HepG2 (cell line): ENCODE results near the gene MAP2K1. TPM values are rescaled to one million over a fixed set of nuclear protein-coding genes. Genes with fewer than 3 reads are reported as not detected.
A peak's percentile ranks its signal among the peaks of the same experiment; 100 is the strongest.

Experiments used
- ATAD3A ChIP-seq: sonication (generic); formaldehyde crosslinking; IDR thresholded peaks from 2 replicates; pipeline ENCODE4 v1.4.0; 2020; ENCODE audit warnings: missing genetic modification reagents
- CEBPB ChIP-seq: IDR thresholded peaks from 2 replicates; pipeline ENCODE4 v1.6.1; 2011; ENCODE audit warnings: low read depth, low read length, improper control_type of control experiment, borderline replicate concordance
- CEBPG ChIP-seq: IDR thresholded peaks from 2 replicates; pipeline ENCODE4 v1.6.1; 2016
- FOSL2 ChIP-seq: sonication (generic); formaldehyde crosslinking; IDR thresholded peaks from 2 replicates; pipeline ENCODE4 v1.4.0; 2020; ENCODE audit warnings: missing genetic modification reagents
- MED13 ChIP-seq: sonication (generic); formaldehyde crosslinking; IDR thresholded peaks from 2 replicates; pipeline ENCODE4 v1.5.0; 2020; ENCODE audit warnings: missing genetic modification reagents
- MNT ChIP-seq: fragments of 450-650 bp; IDR thresholded peaks from 2 replicates; pipeline ENCODE4 v1.6.1; 2016
- RARA ChIP-seq: IDR thresholded peaks from 2 replicates; pipeline ENCODE4 v1.6.1; 2016; ENCODE audit warnings: missing genetic modification reagents, missing compliant biosample characterization
- SAP130 ChIP-seq: IDR thresholded peaks from 2 replicates; pipeline ENCODE4 v1.6.1; 2016; ENCODE audit warnings: low read depth
- SRSF9 ChIP-seq: fragments of 200-400 bp; formaldehyde crosslinking; IDR thresholded peaks from 2 replicates; pipeline ENCODE4 v1.6.1; 2018; ENCODE audit warnings: borderline replicate concordance, mild to moderate bottlenecking, low read depth, low read length; ENCODE audit not compliant: insufficient read depth, poor library complexity, severe bottlenecking
- ZBTB14 ChIP-seq: sonication (generic); formaldehyde crosslinking; IDR thresholded peaks from 2 replicates; pipeline ENCODE4 v1.4.0; 2020; ENCODE audit warnings: missing genetic modification reagents
- ZBTB40 ChIP-seq, 2 experiments: fragments of 450-650 bp in 1 of 2; sonication (generic) in 1 of 2; formaldehyde crosslinking in 1 of 2; IDR thresholded peaks; 2 replicates each; pipeline versions ENCODE4 v1.6.1 to v1.8.0; 2016 to 2022; ENCODE audit warnings: antibody characterized with exemption in 1 of 2, mild to moderate bottlenecking in 1 of 2, missing genetic modification reagents in 1 of 2
- ZNF24 ChIP-seq: fragments of 450-650 bp; IDR thresholded peaks from 2 replicates; pipeline ENCODE4 v1.6.1; 2017; ENCODE audit warnings: antibody characterized with exemption, mild to moderate bottlenecking
- ZNF609 ChIP-seq: sonication (generic); formaldehyde crosslinking; IDR thresholded peaks from 2 replicates; pipeline ENCODE4 v1.4.0; 2020; ENCODE audit warnings: mild to moderate bottlenecking, missing genetic modification reagents, borderline replicate concordance
- ZNF792 ChIP-seq: IDR thresholded peaks from 2 replicates; pipeline ENCODE4 v1.6.1; 2016
- polyA plus RNA-seq, 8 experiments: library from polyadenylated mRNA; depleted of rRNA in 3 of 8; stranded (reverse) in 7 of 8; unstranded in 1 of 8; fragments of >200 nt; fragmentation: Illumina TruSeq in 4 of 8; extraction: Trizol in 4 of 8; gene quantifications; 2 replicates each; pipeline versions ENCODE4 v1.2.1 to v1.2.3, GENCODE V29; 2011 to 2016; ENCODE audit warnings: low read depth in 4 of 8, missing spikeins in 1 of 8, mixed read lengths in 1 of 8; ENCODE audit not compliant: insufficient read depth in 1 of 8
- total RNA-seq, 5 experiments: library from RNA; depleted of rRNA; stranded (reverse); fragments of >200 nt; fragmentation: Illumina TruSeq; extraction: Trizol; gene quantifications; 2 replicates each; pipeline ENCODE4 v1.2.3, GENCODE V29; 2016; ENCODE audit warnings: low read depth in 1 of 5

Gene MAP2K1
- total and polyA plus RNA-seq, 2 of the 13 experiments (the other 11 are each of a cell fraction or from before 2014, with no cell fraction given): 24.1 to 49.2 TPM

- no peak for TF ChIP-seq ZNF609 (CRISPR knock-in tag)
- TF ChIP-seq CEBPG (CRISPR knock-in tag): peak; percentile 26; the same call in 1 of the 2 replicates
- peak; percentile 32; the same call in 1 of the 2 replicates for TF ChIP-seq ZBTB40 (IDR thresholded peaks at IDR 0.05)
- TF ChIP-seq ZBTB40 (CRISPR knock-in tag; IDR thresholded peaks at IDR 0.05): no peak; the same call in 1 of the 2 replicates
- TF ChIP-seq CEBPB: peak; percentile 57; the same call in 1 of the 2 replicates
- TF ChIP-seq ZNF24: no peak
- TF ChIP-seq RARA (CRISPR knock-in tag): 0 out of 2 replicates have a peak, but pooled peaks have one; percentile 18
- TF ChIP-seq SRSF9: no peak
- TF ChIP-seq ZBTB14 (CRISPR knock-in tag): no peak
- TF ChIP-seq ZNF792 (CRISPR knock-in tag): no peak
- TF ChIP-seq MNT: no peak
- TF ChIP-seq FOSL2: peak; percentile 66
- no peak for TF ChIP-seq ATAD3A (CRISPR knock-in tag)
- TF ChIP-seq MED13: no peak
- TF ChIP-seq SAP130: 0 out of 2 replicates have a peak, but pooled peaks have one; percentile 14
Observed at GRCh38 chr15:66454143-66454542, 67.4 kb downstream of the MAP2K1 start (continued).
